HEK293T (cell line): ENCODE measurements around the gene KLHDC8A.

Source experiments
- CTCF ChIA-PET: fragments of 350-600 bp; formaldehyde crosslinking; extraction: SDS; loops from one replicate; lab custom pipeline; 2021; ENCODE audit warnings: antibody characterized with exemption, inconsistent platforms; lab: Yijun Ruan, JAX
- POLR2A ChIA-PET: fragments of 350-600 bp; formaldehyde crosslinking; extraction: SDS; loops from one replicate; lab custom pipeline; 2020; ENCODE audit warnings: antibody characterized with exemption, inconsistent platforms; lab: Yijun Ruan, JAX
- DNase-seq: peaks from one replicate; pipeline ENCODE4 v3.0.0; 2012; ENCODE audit warnings: mixed read lengths; ENCODE audit errors: extremely low spot score
- ARNT ChIP-seq: fragments of 450-650 bp; IDR thresholded peaks from 2 replicates; pipeline ENCODE4 v1.6.1; 2017; ENCODE audit warnings: mild to moderate bottlenecking
- BHLHE40 ChIP-seq: fragments of 450-650 bp; IDR thresholded peaks from 2 replicates; pipeline ENCODE4 v1.6.1; 2016; ENCODE audit warnings: mild to moderate bottlenecking, moderate library complexity, borderline replicate concordance
- CTBP1 ChIP-seq: fragments of 450-650 bp; IDR thresholded peaks from 2 replicates; pipeline ENCODE4 v1.6.1; 2016; ENCODE audit warnings: borderline replicate concordance
- ELF4 ChIP-seq: fragments of 450-650 bp; IDR thresholded peaks from 2 replicates; pipeline ENCODE4 v1.6.1; 2017; ENCODE audit warnings: antibody characterized with exemption
- FOXA1 ChIP-seq: fragments of 450-650 bp; IDR thresholded peaks from 2 replicates; pipeline ENCODE4 v1.6.1; 2016; ENCODE audit warnings: mild to moderate bottlenecking
- FOXK2 ChIP-seq: fragments of 450-650 bp; IDR thresholded peaks from 2 replicates; pipeline ENCODE4 v1.6.1; 2016; ENCODE audit warnings: mild to moderate bottlenecking
- FOXM1 ChIP-seq: fragments of 450-650 bp; IDR thresholded peaks from 2 replicates; pipeline ENCODE4 v1.6.1; 2017; ENCODE audit warnings: mild to moderate bottlenecking, borderline replicate concordance
- HDGF ChIP-seq: fragments of 450-650 bp; IDR thresholded peaks from 2 replicates; pipeline ENCODE4 v1.6.1; 2017; ENCODE audit warnings: antibody characterized with exemption, borderline replicate concordance
- L3MBTL2 ChIP-seq: fragments of 450-650 bp; conservative IDR thresholded peaks from 2 replicates; pipeline ENCODE4 v1.6.1; 2016; ENCODE audit warnings: mild to moderate bottlenecking
- LEF1 ChIP-seq: fragments of 450-650 bp; IDR thresholded peaks from 2 replicates; pipeline ENCODE4 v1.6.1; 2017; ENCODE audit warnings: mild to moderate bottlenecking, borderline replicate concordance
- NFRKB ChIP-seq: fragments of 450-650 bp; IDR thresholded peaks from 2 replicates; pipeline ENCODE4 v1.6.1; 2016; ENCODE audit warnings: mild to moderate bottlenecking, moderate library complexity
- SP1 ChIP-seq: fragments of 450-650 bp; IDR thresholded peaks from 2 replicates; pipeline ENCODE4 v1.6.1; 2017
- SUZ12 ChIP-seq: fragments of 450-650 bp; IDR thresholded peaks from 2 replicates; pipeline ENCODE4 v1.6.1; 2016; ENCODE audit warnings: mild to moderate bottlenecking
- TARDBP ChIP-seq: fragments of 450-650 bp; IDR thresholded peaks from 2 replicates; pipeline ENCODE4 v1.6.1; 2016
- ZNF384 ChIP-seq: fragments of 450-650 bp; IDR thresholded peaks from 2 replicates; pipeline ENCODE4 v1.6.1; 2016
- TF ChIP-seq, protein P1 (sequence below): fragments of 450-650 bp; IDR thresholded peaks from 2 replicates; pipeline ENCODE4 v1.6.1; 2016

KLHDC8A gene

DNA sequence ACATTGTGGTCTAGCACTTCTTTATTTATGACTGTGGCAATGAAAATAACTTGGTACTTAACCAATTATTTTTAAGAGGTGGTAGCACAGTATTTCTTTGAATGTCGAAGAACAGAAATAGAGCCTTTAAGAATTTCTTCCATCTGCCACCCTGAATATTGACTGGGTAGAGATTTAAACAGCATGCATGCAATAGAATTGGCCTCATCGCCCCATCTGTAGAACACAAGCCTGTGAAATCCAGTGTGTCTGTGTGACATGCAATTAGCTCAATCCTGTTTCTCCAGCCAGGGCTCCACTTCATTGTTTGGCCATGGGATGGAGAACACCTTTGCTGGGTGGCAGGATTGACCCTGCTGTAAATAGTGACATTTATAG lies 17.1 kb upstream of the KLHDC8A start:
- POLR2A ChIA-PET = no interaction called here
- CTCF ChIA-PET = no interaction called here
- no peak for DNase-seq
- TF ChIP-seq BHLHE40 (no peak), NFRKB (no peak), ELF4 (no peak), FOXK2 (no peak), L3MBTL2 (no peak), ARNT (no peak), ZNF384 (no peak), SP1 (no peak), FOXA1 (no peak), CTBP1 (no peak), FOXM1 (no peak), TARDBP (no peak), SUZ12 (no peak), LEF1 (no peak), HDGF (no peak)
- TF ChIP-seq, protein P1, sequence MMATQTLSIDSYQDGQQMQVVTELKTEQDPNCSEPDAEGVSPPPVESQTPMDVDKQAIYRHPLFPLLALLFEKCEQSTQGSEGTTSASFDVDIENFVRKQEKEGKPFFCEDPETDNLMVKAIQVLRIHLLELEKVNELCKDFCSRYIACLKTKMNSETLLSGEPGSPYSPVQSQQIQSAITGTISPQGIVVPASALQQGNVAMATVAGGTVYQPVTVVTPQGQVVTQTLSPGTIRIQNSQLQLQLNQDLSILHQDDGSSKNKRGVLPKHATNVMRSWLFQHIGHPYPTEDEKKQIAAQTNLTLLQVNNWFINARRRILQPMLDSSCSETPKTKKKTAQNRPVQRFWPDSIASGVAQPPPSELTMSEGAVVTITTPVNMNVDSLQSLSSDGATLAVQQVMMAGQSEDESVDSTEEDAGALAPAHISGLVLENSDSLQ = no peak

DNA sequence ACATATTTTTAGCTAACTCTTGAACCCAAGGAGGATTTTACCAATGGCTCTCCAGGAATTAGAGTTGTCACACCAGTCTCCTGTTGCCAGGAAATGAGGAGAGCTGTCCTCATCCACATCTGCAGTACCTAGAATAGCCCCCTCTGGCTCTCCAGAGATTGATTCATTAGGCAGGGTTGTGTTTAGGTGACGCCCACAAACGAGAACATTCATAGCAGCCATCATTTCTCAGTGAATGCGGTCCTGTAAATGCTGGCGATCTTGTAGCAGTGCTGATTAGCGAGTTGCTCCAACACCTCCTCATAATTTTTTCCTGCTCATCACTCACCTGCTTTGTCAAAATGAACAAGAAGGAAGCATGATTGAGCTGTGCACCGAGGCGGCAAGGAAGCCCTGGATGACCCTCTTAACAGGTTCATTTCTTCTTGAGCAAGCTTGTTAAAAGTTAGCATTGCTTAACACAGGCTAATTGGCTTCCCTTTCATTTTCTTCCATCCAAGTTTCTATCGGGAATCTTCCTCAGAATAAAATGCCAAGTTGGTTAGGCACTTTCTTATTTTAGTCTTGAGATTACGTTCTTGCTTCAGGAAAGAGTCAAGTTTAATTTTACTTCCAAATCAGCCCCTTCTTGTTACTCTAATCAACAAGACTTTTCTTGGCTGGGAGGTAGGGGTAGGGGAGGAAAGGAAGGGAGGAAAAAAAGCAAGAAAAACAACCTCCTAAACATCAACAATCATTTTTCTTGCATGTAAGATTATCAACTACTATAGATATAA lies 16.5 kb upstream of the KLHDC8A start:
- ChIA-PET CTCF (interaction anchor here (1.9 kb wide), 1 partner anchor 19 kb away, joined by 8 read pairs; no protein-coding TSS in a partner anchor), POLR2A (interaction anchor here (1.0 kb wide), 1 partner anchor 25 kb away, joined by 3 read pairs; no protein-coding TSS in a partner anchor)
- no peak for DNase-seq
- no peak for TF ChIP-seq SP1
- TF ChIP-seq, protein P1 = peak; percentile 7; the same call in 1 of the 2 replicates

DNA sequence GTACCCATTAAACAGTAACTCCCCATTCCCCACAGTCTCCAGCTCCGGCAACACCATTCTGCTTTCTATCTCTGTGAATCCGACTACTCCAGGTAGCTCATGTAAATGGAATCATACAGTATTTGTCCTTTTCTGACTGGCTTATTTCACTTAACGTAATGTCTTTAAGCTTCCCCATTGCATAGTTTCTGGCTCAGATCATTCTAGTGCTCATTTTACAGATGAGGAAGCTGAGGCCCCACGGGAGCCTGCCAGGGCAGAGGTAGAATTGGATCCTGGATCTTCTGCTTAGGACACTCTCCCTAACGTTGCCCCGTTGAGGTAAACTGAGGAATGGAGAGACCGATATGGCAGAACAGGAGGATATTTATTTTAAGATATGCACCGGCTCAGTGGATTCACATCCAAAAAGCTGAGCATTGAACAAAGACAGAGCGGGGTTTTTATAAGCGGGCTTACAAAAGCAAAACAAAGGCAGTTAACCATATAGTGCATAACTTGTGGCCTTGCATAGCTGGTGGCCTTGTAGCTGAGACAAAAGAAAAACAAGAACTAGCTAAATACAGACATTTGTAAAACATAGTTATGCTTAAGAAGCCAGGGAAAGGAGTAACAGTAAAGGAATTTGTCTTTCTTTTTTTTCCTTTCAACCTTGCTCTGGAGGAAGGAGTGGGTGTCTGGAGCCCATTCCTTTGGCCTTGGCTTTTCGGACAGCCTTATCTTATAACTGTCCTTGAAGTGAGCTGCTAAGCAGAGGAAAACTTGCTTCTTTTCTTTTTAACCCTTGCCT lies 15.3 kb upstream of the KLHDC8A start:
- CTCF ChIA-PET = interaction anchor here (1.9 kb wide), 1 partner anchor 18 kb away, joined by 8 read pairs; no protein-coding TSS in a partner anchor
- POLR2A ChIA-PET = interaction anchor here (1.0 kb wide), 1 partner anchor 24 kb away, joined by 3 read pairs; no protein-coding TSS in a partner anchor
- no peak for TF ChIP-seq FOXA1
- DNase-seq = no peak

DNA sequence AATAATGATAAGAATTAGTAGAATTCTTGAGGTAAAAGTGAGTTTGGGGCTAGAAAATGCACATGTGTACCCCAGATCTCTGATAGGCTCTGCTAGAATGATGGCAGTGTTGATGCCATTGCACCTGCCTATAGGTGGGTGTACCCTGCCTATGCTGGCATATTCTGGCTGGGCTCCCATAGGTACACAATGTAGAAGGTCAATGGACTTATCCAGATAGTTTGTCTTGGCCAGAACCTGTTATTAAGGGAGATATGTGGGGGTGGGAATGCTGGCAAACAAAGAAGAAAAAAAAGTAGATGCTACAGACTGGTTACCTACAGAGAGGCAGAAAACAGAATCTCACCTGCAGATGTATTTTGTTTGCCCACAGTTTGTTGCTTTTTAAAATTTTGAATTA lies 14.1 kb upstream of the KLHDC8A start:
- TF ChIP-seq NFRKB (no peak), FOXA1 (no peak), BHLHE40 (no peak), L3MBTL2 (no peak), TARDBP (no peak), FOXM1 (no peak), CTBP1 (no peak), FOXK2 (no peak)
- POLR2A ChIA-PET = no interaction called here
- DNase-seq = no peak
- CTCF ChIA-PET = interaction anchor here (1.1 kb wide), 1 partner anchor 17 kb away, joined by 3 read pairs; no protein-coding TSS in a partner anchor

DNA sequence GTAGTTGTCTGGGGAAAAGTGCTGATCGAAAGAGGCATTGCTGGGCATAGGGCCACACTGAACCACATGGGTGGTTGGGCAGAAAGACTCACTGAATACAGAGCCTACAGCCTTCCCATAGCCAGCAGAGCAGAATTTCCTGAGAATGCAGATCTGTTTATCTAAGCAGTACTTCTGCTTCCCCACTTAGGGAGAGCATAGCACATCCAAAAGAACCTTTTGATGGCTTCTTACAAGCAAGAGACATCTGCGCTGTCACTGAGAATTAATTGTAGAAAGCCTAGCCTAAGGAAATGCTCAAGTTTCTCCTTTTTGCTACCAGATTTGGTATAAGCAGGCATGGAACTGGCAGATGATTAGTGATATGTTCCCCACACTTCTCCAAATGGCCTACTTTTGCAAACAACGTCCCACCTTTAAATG lies 13.0 kb upstream of the KLHDC8A start:
- ChIA-PET POLR2A (no interaction called here), CTCF (interaction anchor here (0.5 to 1.1 kb wide), 2 partner anchors 16 to 222 kb away, joined by 3 read pairs; no protein-coding TSS in a partner anchor)
- no peak for TF ChIP-seq FOXM1
- TF ChIP-seq HDGF = no peak
- TF ChIP-seq L3MBTL2 = no peak
- no peak for DNase-seq

DNA sequence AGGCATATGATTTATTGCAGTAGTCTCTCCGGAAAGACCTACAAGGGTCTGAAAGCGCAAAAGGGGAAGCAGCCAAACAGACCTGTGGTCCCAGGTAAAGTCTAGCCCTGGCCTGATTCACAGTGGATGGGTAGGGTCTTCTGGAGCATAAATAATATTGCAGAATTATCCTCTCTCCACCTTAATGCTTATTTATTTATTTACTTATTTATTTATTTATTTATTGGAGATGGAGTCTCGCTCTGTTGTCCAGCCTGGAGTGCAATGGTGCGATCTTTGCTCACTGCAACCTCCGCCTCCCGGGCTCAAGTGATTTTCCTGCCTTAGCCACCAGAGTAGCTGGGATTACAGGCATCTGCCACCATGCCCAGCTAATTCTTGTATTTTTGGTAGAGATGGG lies 11.8 kb upstream of the KLHDC8A start:
- ChIA-PET CTCF (no interaction called here), POLR2A (no interaction called here)
- no peak for DNase-seq
- TF ChIP-seq LEF1 (no peak), ARNT (no peak), TARDBP (no peak), BHLHE40 (no peak), SP1 (no peak), SUZ12 (no peak), HDGF (no peak), CTBP1 (no peak), L3MBTL2 (no peak), FOXK2 (no peak), FOXA1 (no peak), NFRKB (no peak), ELF4 (no peak)
- TF ChIP-seq, protein P1 = no peak
